ENCODE measurements around the gene GALNT7. TPM values are rescaled to one million over a fixed set of nuclear protein-coding genes. Genes with fewer than 3 reads are reported as not detected.

GALNT7 gene
- total and polyA plus RNA-seq, 5 donors = 3.6 to 11.0 (median 8.2) TPM

DNA sequence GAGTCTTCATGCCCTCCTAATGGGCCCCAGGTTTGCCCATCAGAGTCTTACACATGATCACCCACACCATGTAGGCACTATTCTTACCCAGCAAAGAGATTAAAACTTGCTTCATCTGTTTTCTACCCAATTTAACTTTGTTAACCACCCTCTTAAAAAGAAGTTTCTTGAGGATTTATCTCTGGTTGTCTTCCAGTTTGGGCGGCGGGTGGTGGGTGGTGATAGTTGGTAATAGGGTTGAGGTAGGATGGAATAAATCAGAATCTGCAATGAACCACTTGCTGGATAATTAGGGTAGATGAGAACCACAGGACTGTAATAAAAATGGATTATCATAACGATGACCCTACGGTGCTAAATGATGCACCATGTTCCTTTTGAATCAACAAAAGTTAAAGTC, 30.9 kb downstream of the GALNT7 start:
- H3K27me3 ChIP-seq (ENCODE audit: control insufficient read depth, insufficient read depth) = no peaks in the 10 kb centered on the region
- no peaks in the 10 kb centered on the region for H3K9me3 ChIP-seq (ENCODE audit: control insufficient read depth, low read length)
- H3K4me3 ChIP-seq (ENCODE audit: low read length) = no peak overlapping the region
- 88% methylated on average over 4 of the region's 4 CpGs for WGBS
- intact Hi-C loops (cut with DNase I) = no loop called here
- DNase-seq = no peak
- no peak for ATAC-seq
- no peak overlapping the region for H3K27ac ChIP-seq (ENCODE audit: low read length)
- H3K4me1 ChIP-seq (ENCODE audit: control insufficient read depth, insufficient read depth, low read length) = no peaks in the 10 kb centered on the region

DNA sequence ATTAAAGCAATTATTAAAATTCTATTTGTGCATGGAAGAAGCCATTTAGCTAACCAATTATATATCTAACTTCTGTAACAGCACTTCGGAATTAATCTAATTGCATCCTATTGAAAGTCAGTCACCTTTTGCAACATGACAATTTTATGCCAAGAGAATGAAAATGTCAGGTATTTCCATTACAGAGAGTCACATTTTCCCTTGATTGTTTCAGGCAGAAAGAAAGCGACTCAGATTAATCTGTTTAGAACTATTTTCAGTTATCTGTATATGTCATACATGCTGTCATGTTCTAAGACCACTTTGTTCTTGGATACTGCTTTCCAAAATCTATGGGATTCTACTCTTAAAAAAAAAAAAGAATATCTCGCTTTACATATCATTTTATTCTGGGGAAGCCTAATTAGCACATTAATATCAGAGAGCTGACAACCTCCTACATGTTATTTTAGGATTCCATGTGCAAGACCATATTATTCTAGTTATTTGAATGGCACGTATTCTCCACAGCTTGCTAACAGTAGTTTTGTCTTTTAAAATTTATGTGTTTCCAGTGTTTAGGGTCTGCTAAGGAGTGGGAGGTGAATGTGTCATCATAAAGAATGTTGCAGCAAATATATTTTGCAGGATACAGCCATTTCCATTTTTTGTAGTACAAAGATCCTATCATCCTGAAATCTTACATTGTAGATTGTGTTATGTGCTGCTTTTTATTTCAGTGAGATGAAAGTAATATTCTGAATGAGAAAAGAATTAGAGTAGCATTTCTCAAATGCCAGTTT, 31.7 kb downstream of the GALNT7 start:
- Histone ChIP-seq H3K4me3 (ENCODE audit: low read length) (no peak overlapping the region), H3K9me3 (ENCODE audit: control insufficient read depth, low read length) (no peaks in the 10 kb centered on the region), H3K27ac (ENCODE audit: low read length) (no peak overlapping the region), H3K27me3 (ENCODE audit: control insufficient read depth, insufficient read depth) (no peaks in the 10 kb centered on the region), H3K4me1 (ENCODE audit: control insufficient read depth, insufficient read depth, low read length) (no peaks in the 10 kb centered on the region)
- DNase-seq = no peak
- WGBS = 84% methylated on average over 4 of the region's 4 CpGs
- intact Hi-C loops (cut with DNase I) = no loop called here
- ATAC-seq = no peak

DNA sequence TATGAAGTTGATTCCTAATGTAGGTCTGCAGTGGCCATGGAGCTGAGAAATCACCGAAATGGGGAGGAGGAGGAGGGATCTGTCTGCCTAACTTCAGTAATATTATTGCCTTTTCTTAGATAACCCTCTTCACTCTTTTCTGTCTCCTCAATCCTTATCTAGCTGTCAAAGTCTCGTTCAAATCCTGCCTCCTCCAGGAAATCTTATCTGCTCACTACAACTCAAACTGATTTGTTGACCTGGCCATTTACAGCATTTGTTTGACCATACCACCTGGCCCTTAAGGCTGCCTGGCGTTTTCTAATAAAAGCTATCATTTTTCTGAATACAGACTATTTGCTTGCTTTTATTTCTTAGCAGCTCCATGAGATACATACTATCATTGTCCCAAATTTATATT, 33.8 kb downstream of the GALNT7 start:
- 74% methylated on average over 3 of the region's 3 CpGs for WGBS

DNA sequence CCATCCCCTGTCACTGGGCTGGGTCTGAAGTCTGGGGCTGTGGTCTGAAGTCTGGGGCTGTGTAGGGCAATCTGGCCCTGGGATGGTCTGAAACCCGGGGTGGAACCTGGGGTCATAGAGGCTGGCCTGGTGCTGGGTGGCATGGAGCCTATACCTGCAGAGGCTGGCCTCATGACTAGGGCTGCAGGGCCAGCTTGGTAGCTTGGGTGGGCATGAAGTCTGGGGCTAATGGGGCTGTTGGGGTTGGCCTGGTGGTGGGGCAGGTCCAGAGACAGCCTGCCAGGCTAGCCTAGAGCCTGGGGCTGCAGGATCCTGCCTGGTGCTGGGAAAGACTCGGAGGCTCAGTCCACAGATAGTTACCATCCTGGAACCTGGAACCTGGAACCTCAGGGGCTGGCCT, 37.0 kb downstream of the GALNT7 start:
- Histone ChIP-seq H3K27ac (ENCODE audit: low read length) (no peak overlapping the region), H3K4me1 (ENCODE audit: control insufficient read depth, insufficient read depth, low read length) (no peaks in the 10 kb centered on the region), H3K4me3 (ENCODE audit: low read length) (no peak overlapping the region), H3K9me3 (ENCODE audit: control insufficient read depth, low read length) (no peaks in the 10 kb centered on the region), H3K27me3 (ENCODE audit: control insufficient read depth, insufficient read depth) (no peaks in the 10 kb centered on the region)
- ATAC-seq (no peak), DNase-seq (no peak)
- intact Hi-C loops (cut with DNase I) = no loop called here
- WGBS = 97% methylated on average over 2 of the region's 2 CpGs

More for the DNA sequence above, 33.8 kb downstream of the GALNT7 start:
- DNase-seq = no peak
- no peaks in the 10 kb centered on the region for H3K9me3 ChIP-seq (ENCODE audit: control insufficient read depth, low read length)
- no peak overlapping the region for H3K4me3 ChIP-seq (ENCODE audit: low read length)
- ATAC-seq = no peak
- H3K4me1 ChIP-seq (ENCODE audit: control insufficient read depth, insufficient read depth, low read length) = no peaks in the 10 kb centered on the region
- intact Hi-C loops (cut with DNase I) = no loop called here
- H3K27ac ChIP-seq (ENCODE audit: low read length) = no peak overlapping the region
- no peaks in the 10 kb centered on the region for H3K27me3 ChIP-seq (ENCODE audit: control insufficient read depth, insufficient read depth)

DNA sequence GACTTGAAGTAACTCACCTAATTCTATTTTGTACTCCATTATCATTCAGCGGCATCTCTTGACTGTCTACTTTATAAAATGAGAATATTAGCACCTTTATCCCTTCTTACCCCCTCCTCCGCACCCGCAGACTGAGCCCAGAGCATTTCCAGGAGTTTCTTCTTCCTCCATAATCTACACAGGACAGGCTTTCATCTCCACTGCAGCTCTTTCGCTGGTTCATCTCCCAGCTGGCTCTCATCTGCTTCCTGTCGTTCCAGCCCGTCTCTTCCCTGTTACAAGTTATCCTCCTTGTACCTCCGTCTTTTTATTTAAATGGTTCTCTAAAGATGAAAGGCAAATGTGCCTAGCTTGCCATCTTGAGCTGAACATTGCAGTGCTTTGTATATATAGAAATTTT, 39.8 kb downstream of the GALNT7 start:
- H3K27ac ChIP-seq (ENCODE audit: low read length) = no peak overlapping the region
- intact Hi-C loops (cut with DNase I) = no loop called here
- H3K4me1 ChIP-seq (ENCODE audit: control insufficient read depth, insufficient read depth, low read length) = no peaks in the 10 kb centered on the region
- DNase-seq (no peak), ATAC-seq (no peak)
- H3K27me3 ChIP-seq (ENCODE audit: control insufficient read depth, insufficient read depth) = no peaks in the 10 kb centered on the region
- 91% methylated on average over 7 of the region's 7 CpGs for WGBS
- no peak overlapping the region for H3K4me3 ChIP-seq (ENCODE audit: low read length)
- no peaks in the 10 kb centered on the region for H3K9me3 ChIP-seq (ENCODE audit: control insufficient read depth, low read length)

DNA sequence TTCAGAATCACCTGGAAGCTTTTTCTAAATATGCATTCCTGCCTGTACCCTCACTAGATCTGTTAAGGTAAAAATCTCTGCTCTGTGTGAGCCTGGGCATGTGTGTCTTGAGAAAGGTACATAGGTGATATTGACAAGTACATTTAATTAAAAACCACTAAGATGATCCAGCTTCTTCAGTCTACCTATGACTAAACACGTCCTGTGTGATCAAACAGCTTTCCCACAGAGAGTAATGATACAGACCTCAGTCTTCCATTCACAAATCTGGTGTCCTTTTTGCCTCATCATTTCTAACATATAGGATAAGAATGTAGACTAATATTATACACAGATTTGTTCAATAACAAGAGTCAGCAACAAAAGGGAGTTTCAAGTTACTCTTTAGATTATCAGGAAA, 42.6 kb downstream of the GALNT7 start:
- Histone ChIP-seq H3K4me3 (ENCODE audit: low read length) (no peak overlapping the region), H3K4me1 (ENCODE audit: control insufficient read depth, insufficient read depth, low read length) (peaks cover 2% of the 10 kb centered on the region), H3K27me3 (ENCODE audit: control insufficient read depth, insufficient read depth) (no peaks in the 10 kb centered on the region), H3K27ac (ENCODE audit: low read length) (no peak overlapping the region), H3K9me3 (ENCODE audit: control insufficient read depth, low read length) (no peaks in the 10 kb centered on the region)
- no peak for ATAC-seq
- DNase-seq = no peak
- WGBS = 91% methylated on average over 1 of the region's 1 CpG
- intact Hi-C loops (cut with DNase I) = no loop called here

DNA sequence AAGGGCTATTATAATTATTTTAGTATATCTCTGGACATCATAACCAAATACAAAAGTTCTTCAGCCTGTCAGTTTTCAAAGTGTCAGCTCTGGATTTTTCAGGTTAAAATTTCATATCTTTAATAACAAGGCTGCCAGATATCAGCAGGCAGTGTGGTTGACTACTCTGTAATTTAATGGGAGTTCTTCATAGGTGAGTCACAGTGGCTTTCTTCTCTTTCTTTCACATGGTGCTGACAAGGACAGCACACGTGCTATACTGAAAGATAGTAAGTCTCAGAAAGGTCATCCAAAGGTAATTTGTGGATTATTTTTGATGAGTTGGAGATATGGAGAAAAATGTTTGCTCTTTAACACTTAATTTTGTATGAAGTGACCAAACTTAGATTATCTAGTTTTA, 43.2 kb downstream of the GALNT7 start:
- WGBS = 46% methylated on average over 1 of the region's 1 CpG
- H3K4me1 ChIP-seq (ENCODE audit: control insufficient read depth, insufficient read depth, low read length) = peaks cover 2% of the 10 kb centered on the region
- no peaks in the 10 kb centered on the region for H3K9me3 ChIP-seq (ENCODE audit: control insufficient read depth, low read length)
- peak in 1 of 2 donors; percentile 46 for ATAC-seq
- intact Hi-C loops (cut with DNase I) = no loop called here
- H3K27ac ChIP-seq (ENCODE audit: low read length) = no peak overlapping the region
- H3K4me3 ChIP-seq (ENCODE audit: low read length) = no peak overlapping the region
- H3K27me3 ChIP-seq (ENCODE audit: control insufficient read depth, insufficient read depth) = no peaks in the 10 kb centered on the region
- no peak for DNase-seq

DNA sequence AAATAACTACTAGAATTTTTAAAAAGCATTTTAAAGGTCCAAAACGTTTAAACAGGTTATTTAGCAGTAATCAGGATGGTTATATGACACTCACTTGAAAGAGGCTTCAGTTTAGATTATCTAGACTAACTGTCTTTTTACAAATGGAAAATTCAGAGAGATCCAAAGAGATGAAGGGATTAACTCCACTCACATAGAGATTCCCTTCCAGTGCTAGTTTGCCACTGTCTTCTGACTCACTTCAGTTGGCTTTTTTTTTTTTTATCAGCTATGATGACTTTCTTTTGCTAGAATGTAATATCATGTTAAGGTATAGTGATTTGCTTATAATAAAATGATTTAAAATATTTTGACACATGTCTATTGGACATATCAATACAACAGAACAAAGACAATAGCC, 43.8 kb downstream of the GALNT7 start:
- Histone ChIP-seq H3K27ac (ENCODE audit: low read length) (no peak overlapping the region), H3K4me1 (ENCODE audit: control insufficient read depth, insufficient read depth, low read length) (peaks cover 2% of the 10 kb centered on the region), H3K27me3 (ENCODE audit: control insufficient read depth, insufficient read depth) (no peaks in the 10 kb centered on the region), H3K9me3 (ENCODE audit: control insufficient read depth, low read length) (no peaks in the 10 kb centered on the region), H3K4me3 (ENCODE audit: low read length) (no peak overlapping the region)
- ATAC-seq (no peak), DNase-seq (no peak)
- intact Hi-C loops (cut with DNase I) = no loop called here
- 62% methylated on average over 1 of the region's 1 CpG for WGBS

DNA sequence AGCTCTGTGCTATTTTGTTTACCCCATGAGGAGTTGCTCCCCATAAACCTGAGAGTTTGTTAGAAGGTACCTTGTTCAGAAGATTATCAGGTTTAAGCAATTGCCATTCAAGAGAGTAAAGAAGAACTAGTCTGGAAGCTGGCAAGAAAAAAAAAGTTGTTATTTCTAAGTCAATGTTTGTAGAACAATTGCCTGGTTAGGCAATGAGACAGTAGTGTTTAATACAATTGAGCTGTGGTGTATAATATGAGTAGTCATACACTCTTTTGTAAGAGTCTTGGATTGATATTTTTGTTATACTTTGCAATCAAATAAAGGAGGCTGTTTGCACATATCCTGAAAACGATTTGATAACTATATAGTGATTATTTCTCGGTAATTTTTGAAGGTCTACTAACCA, 44.7 kb downstream of the GALNT7 start:
- peaks cover 2% of the 10 kb centered on the region for H3K4me1 ChIP-seq (ENCODE audit: control insufficient read depth, insufficient read depth, low read length)
- no peak overlapping the region for H3K27ac ChIP-seq (ENCODE audit: low read length)
- no peak for DNase-seq
- no peak overlapping the region for H3K4me3 ChIP-seq (ENCODE audit: low read length)
- ATAC-seq = no peak
- no peaks in the 10 kb centered on the region for H3K9me3 ChIP-seq (ENCODE audit: control insufficient read depth, low read length)
- 86% methylated on average over 2 of the region's 2 CpGs for WGBS
- intact Hi-C loops (cut with DNase I) = no loop called here
- H3K27me3 ChIP-seq (ENCODE audit: control insufficient read depth, insufficient read depth) = no peaks in the 10 kb centered on the region

DNA sequence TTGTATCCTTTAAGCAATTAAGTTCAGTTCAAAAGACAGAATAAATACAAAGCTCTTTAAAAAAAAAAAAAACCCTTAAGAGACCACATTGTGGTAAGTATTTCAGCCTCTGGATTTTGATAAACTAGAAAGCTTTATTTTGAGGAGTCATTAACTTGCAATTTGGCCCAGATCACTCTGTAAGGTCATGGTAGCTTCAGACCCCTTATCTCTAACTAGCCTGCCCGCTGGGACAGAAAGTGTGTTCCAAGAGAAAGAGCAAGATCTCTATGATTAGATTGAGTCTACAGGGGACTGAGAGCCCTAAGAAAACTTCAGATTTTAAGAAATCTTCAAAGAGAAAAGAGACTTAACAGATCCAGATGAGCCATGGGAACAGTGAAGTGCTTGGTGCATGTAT, 45.6 kb downstream of the GALNT7 start:
- ATAC-seq = no peak
- no peak overlapping the region for H3K4me3 ChIP-seq (ENCODE audit: low read length)
- H3K4me1 ChIP-seq (ENCODE audit: control insufficient read depth, insufficient read depth, low read length) = peaks cover 2% of the 10 kb centered on the region
- DNase-seq = no peak
- 38% methylated on average over 1 of the region's 1 CpG for WGBS
- H3K9me3 ChIP-seq (ENCODE audit: control insufficient read depth, low read length) = no peaks in the 10 kb centered on the region
- no peak overlapping the region for H3K27ac ChIP-seq (ENCODE audit: low read length)
- H3K27me3 ChIP-seq (ENCODE audit: control insufficient read depth, insufficient read depth) = no peaks in the 10 kb centered on the region
- intact Hi-C loops (cut with DNase I) = no loop called here

DNA sequence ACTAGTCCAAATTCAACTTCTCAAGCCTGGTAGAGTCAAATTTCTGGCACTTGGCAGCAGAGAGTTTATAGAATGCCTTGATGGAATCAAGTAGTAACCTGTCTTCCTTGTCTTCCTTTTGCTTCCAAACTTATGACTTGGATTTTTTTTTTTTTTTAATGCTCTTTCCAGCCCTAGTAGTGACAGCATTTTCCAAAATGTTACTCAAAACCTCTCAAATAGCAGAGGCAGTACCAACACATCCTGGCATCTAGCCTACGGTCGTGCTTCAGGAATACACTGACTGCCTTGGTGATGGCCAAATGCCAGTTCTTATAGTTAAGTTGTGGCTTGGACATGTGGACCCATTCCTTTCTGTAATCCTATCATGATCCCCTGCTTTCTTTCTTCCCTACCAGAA, 46.0 kb downstream of the GALNT7 start:
- Histone ChIP-seq H3K27me3 (ENCODE audit: control insufficient read depth, insufficient read depth) (no peaks in the 10 kb centered on the region), H3K4me1 (ENCODE audit: control insufficient read depth, insufficient read depth, low read length) (peaks cover 2% of the 10 kb centered on the region), H3K4me3 (ENCODE audit: low read length) (no peak overlapping the region), H3K9me3 (ENCODE audit: control insufficient read depth, low read length) (no peaks in the 10 kb centered on the region), H3K27ac (ENCODE audit: low read length) (no peak overlapping the region)
- intact Hi-C loops (cut with DNase I) = no loop called here
- WGBS = 26% methylated on average over 2 of the region's 2 CpGs
- ATAC-seq (peak in 1 of 2 donors; percentile 31), DNase-seq (peak in 1 of 3 donors; percentile 51)

DNA sequence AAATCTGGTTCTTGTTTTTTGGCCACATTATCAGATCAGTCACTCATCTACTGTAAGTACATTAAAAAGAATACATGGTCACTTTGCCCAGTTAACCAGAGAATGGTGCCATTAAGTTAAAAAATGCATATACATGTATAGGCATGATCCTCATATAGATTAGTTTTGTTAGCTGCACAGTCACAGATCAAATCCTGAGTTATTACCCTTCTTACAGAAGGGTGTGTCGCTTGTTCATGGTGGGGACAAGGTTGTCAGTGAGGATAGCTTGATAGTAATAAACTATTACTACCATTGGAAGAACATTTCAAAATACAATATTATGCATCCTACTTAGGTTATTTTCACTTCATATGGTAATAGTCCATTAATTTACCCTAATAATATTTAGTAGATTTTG, 48.5 kb downstream of the GALNT7 start:
- no peak for ATAC-seq
- Histone ChIP-seq H3K4me3 (ENCODE audit: low read length) (no peak overlapping the region), H3K9me3 (ENCODE audit: control insufficient read depth, low read length) (no peaks in the 10 kb centered on the region), H3K27ac (ENCODE audit: low read length) (no peak overlapping the region), H3K4me1 (ENCODE audit: control insufficient read depth, insufficient read depth, low read length) (peaks cover 2% of the 10 kb centered on the region), H3K27me3 (ENCODE audit: control insufficient read depth, insufficient read depth) (no peaks in the 10 kb centered on the region)
- no peak for DNase-seq
- WGBS = 98% methylated on average over 1 of the region's 1 CpG
- intact Hi-C loops (cut with DNase I) = no loop called here
